KMS-11 (cell line): ENCODE results near the gene MRTFA.
"Not testable (repeated sequence)": the region's sequence is repeated elsewhere in the genome, so short reads cannot be mapped to it uniquely, and the experiment has no call there.

Experiments
- H2AFZ ChIP-seq: fragments of 200-600 bp; sonication (generic); 2 replicates; pipeline ENCODE4 v1.6.1; 2016; ENCODE audit warnings: antibody characterized with exemption, mixed run types, low read depth
- H3K27ac ChIP-seq: fragments of 200-600 bp; sonication (generic); 2 replicates; pipeline ENCODE4 v1.6.1; 2016; ENCODE audit warnings: mild to moderate bottlenecking, mixed run types
- H3K27me3 ChIP-seq: fragments of 200-600 bp; sonication (generic); 2 replicates; pipeline ENCODE4 v1.6.1; 2017; ENCODE audit warnings: mild to moderate bottlenecking, low read depth, mixed run types, moderate library complexity; ENCODE audit not compliant: insufficient read depth
- H3K36me3 ChIP-seq: fragments of 200-600 bp; sonication (generic); 2 replicates; pipeline ENCODE4 v1.6.1; 2017; ENCODE audit warnings: mild to moderate bottlenecking, mixed run types; ENCODE audit not compliant: insufficient read depth
- H3K4me1 ChIP-seq: fragments of 200-600 bp; sonication (generic); 2 replicates; pipeline ENCODE4 v1.6.1; 2016; ENCODE audit warnings: mild to moderate bottlenecking, low read depth, mixed run types; ENCODE audit not compliant: poor library complexity, severe bottlenecking
- H3K4me2 ChIP-seq: fragments of 200-600 bp; sonication (generic); 2 replicates; pipeline ENCODE4 v1.7.0; 2016; ENCODE audit warnings: mild to moderate bottlenecking, mixed run types
- H3K4me3 ChIP-seq: fragments of 200-600 bp; sonication (generic); IDR thresholded peaks from 2 replicates; pipeline ENCODE4 v1.6.1; 2017; ENCODE audit warnings: low read depth, low read length, mixed read lengths; ENCODE audit not compliant: insufficient read depth
- H3K79me2 ChIP-seq: fragments of 200-600 bp; sonication (generic); 2 replicates; pipeline ENCODE4 v1.6.1; 2016; ENCODE audit warnings: low read depth, mixed run types; ENCODE audit not compliant: insufficient read depth
- H3K9ac ChIP-seq: fragments of 200-600 bp; sonication (generic); 2 replicates; pipeline ENCODE4 v1.6.1; 2016; ENCODE audit warnings: mild to moderate bottlenecking, mixed run types
- H4K20me1 ChIP-seq: fragments of 200-600 bp; sonication (generic); 2 replicates; pipeline ENCODE4 v1.6.1; 2016; ENCODE audit warnings: mild to moderate bottlenecking, mixed run types; ENCODE audit not compliant: insufficient read depth
- TF ChIP-seq, protein P1 (sequence below): fragments of 200-600 bp; sonication (generic); conservative IDR thresholded peaks from 2 replicates; pipeline ENCODE4 v1.6.1; 2017; ENCODE audit warnings: low read depth, mild to moderate bottlenecking, antibody characterized with exemption, low read length, moderate library complexity, mixed read lengths

The MRTFA gene

DNA sequence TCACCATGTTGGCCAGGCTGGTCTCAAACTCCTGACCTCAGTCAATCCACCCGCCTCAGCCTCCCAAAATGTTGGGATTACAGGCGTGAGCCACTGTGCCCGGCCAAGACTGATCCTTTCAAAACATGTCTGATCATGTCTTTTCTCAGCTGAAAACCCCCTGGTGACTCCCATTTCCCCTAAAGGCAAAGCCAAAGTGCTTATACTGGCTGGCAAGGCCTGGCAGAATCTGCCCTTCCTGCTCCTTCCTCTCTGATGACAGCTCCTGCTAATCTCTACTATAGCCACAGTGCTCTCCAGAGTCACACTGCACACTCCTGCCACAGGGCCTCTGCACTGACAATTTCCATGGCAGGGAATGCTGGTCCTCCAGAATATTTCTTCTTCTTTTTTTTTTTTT, 40.1 kb upstream of the MRTFA start:
- Histone ChIP-seq H3K4me2 (no peak overlapping the region), H2AFZ (no peak overlapping the region), H3K36me3 (no peaks in the 10 kb centered on the region), H3K27ac (no peak overlapping the region), H3K27me3 (no peaks in the 10 kb centered on the region; the same call in 1 of the 2 replicates), H3K9ac (no peak overlapping the region), H4K20me1 (no peaks in the 10 kb centered on the region), H3K79me2 (no peaks in the 10 kb centered on the region), H3K4me1 (no peaks in the 10 kb centered on the region), H3K4me3 (no peak overlapping the region)
- TF ChIP-seq, protein P1, sequence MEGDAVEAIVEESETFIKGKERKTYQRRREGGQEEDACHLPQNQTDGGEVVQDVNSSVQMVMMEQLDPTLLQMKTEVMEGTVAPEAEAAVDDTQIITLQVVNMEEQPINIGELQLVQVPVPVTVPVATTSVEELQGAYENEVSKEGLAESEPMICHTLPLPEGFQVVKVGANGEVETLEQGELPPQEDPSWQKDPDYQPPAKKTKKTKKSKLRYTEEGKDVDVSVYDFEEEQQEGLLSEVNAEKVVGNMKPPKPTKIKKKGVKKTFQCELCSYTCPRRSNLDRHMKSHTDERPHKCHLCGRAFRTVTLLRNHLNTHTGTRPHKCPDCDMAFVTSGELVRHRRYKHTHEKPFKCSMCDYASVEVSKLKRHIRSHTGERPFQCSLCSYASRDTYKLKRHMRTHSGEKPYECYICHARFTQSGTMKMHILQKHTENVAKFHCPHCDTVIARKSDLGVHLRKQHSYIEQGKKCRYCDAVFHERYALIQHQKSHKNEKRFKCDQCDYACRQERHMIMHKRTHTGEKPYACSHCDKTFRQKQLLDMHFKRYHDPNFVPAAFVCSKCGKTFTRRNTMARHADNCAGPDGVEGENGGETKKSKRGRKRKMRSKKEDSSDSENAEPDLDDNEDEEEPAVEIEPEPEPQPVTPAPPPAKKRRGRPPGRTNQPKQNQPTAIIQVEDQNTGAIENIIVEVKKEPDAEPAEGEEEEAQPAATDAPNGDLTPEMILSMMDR: no peak

DNA sequence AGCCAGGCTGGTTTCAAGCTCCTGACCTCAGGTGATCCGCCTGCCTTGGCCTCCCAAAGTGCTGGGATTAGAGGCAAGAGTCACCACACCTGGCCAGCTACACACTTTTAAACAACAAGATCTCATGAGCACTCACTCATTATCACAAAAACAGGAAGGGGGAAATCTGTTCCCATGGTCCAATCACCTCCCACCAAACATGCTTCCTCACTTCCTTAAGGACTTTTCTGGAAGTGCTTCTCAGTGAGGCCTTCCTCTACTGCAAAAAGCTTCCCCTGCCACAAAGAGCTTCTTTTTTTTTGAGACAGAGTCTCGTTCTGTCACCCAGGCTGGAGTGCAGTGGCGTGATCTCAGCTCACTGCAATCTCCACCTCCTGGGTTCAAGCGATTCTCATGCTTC, 39.6 kb upstream of the MRTFA start:
- H4K20me1 ChIP-seq, H3K4me2 ChIP-seq: not testable (repeated sequence)

DNA sequence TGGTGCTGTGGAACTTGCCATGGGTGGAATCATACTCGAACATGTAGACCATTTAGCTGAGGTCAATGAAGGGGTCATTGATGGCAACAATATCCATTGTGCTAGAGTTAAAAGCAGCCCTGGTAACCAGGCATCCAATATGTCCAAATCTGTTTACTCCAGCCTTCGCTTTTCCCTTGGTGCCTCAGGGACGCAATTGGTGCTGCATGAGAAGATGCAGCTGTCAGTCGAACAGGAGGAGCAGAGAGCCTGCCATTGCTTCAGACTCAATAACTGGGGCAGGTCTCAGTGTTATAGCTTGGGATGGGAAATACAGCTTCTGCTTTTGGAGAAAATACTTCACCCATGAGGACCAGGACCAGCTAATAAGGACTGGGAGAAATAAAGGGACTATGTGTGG, 37.8 kb upstream of the MRTFA start:
- TF ChIP-seq, protein P1: no peak
- no peaks in the 10 kb centered on the region for H4K20me1 ChIP-seq
- H3K4me3 ChIP-seq: no peak overlapping the region
- no peak overlapping the region for H3K27ac ChIP-seq
- H3K27me3 ChIP-seq: no peaks in the 10 kb centered on the region
- no peak overlapping the region for H3K9ac ChIP-seq
- no peak overlapping the region for H2AFZ ChIP-seq
- H3K4me2 ChIP-seq: no peak overlapping the region
- no peaks in the 10 kb centered on the region for H3K36me3 ChIP-seq
- no peaks in the 10 kb centered on the region for H3K4me1 ChIP-seq
- no peaks in the 10 kb centered on the region for H3K79me2 ChIP-seq

More for the DNA sequence above, 39.6 kb upstream of the MRTFA start:
- not testable (repeated sequence) for H3K4me3 ChIP-seq, H3K9ac ChIP-seq, H3K27ac ChIP-seq, H2AFZ ChIP-seq, H3K27me3 ChIP-seq, H3K4me1 ChIP-seq, H3K36me3 ChIP-seq, H3K79me2 ChIP-seq

DNA sequence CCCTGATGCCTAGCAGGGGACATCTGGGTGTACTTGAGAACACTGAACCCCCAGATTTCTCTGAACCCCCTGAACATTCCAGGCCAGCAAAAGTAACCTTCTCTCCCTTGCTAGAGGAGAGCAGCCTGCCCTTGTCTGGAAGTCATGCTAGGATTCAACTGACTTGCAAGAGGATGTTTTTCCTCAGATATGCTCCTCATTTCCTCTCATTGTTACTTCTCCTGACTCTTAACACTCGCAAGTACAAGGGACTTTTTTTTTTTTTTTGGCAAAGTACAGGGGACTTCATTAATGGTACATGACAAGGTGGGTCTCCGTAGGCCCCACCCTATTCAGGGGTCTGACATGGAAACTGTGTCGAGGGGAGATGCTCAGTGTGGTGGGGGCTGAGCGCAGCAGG, 36.5 kb upstream of the MRTFA start:
- H4K20me1 ChIP-seq: no peaks in the 10 kb centered on the region

DNA sequence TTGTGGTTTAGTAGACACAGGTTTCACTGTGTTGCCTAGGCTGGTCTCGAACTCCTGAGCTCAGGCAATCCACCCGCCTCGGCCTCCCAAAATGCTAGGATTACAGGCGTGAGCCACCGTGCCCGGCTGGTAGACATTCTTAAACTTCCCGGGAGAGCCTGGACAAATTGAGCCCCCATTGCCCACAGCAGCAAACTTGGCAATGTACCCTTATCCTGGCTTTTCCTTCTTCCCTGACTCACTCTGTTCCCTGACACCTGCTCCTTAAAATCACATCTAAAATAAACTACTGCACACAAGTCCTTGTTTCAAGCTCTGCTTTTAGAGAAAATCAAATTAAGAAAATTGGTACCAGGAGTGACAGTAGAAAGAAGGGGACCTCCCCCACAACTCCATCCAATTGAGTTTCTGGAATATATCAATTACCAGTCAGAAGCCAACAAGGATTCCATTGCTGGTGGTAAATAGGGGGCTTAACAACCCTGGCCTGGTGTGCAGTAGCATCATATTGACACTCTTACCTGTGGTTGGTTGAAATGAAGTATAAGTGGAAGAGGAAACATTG, 35.4 kb upstream of the MRTFA start:
- Histone ChIP-seq H3K9ac (no peak overlapping the region), H3K4me2 (no peak overlapping the region), H3K27ac (no peak overlapping the region), H3K4me3 (no peak overlapping the region), H3K36me3 (no peaks in the 10 kb centered on the region), H2AFZ (no peak overlapping the region), H4K20me1 (no peaks in the 10 kb centered on the region), H3K79me2 (no peaks in the 10 kb centered on the region), H3K27me3 (no peaks in the 10 kb centered on the region), H3K4me1 (no peaks in the 10 kb centered on the region)
- TF ChIP-seq, protein P1: no peak

More for the DNA sequence above, 36.5 kb upstream of the MRTFA start:
- TF ChIP-seq, protein P1: no peak
- H3K9ac ChIP-seq: no peak overlapping the region
- no peak overlapping the region for H2AFZ ChIP-seq
- no peaks in the 10 kb centered on the region for H3K79me2 ChIP-seq
- H3K4me1 ChIP-seq: no peaks in the 10 kb centered on the region
- H3K36me3 ChIP-seq: no peaks in the 10 kb centered on the region
- no peak overlapping the region for H3K27ac ChIP-seq
- H3K4me3 ChIP-seq: no peak overlapping the region
- no peak overlapping the region for H3K4me2 ChIP-seq
- H3K27me3 ChIP-seq: no peaks in the 10 kb centered on the region
